ENCODE measurements around the gene VEPH1.

GRCh38 chr3:157527131-157527881, 24.1 kb upstream of the VEPH1 start:
- no peak for TF ChIP-seq CTCF (IDR thresholded peaks at IDR 0.05; ENCODE audit: insufficient read depth, low read length, poor library complexity, severe bottlenecking)
- no peak for TF ChIP-seq EZH2phosphoT487 (conservative IDR thresholded peaks at IDR 0.05; ENCODE audit: low read length)

All from SU-DHL-6 (cell line).